Activated T-cell treated with anti-CD3 and anti-CD28 coated beads, Interleukin-2, amount 50 U/mL, for 72 hours (primary cell): ENCODE measurements around the gene CERCAM. TPM values are rescaled to one million over a fixed set of nuclear protein-coding genes. Genes with fewer than 3 reads are reported as not detected.
"Not testable (repeated sequence)": the region's sequence is repeated elsewhere in the genome, so short reads cannot be mapped to it uniquely, and the experiment has no call there.

Source experiments
- ATAC-seq, 2 donors: fragments of 150-1000 bp; cut with Tn5 transposase; replicated peaks in 1 of 2; 2 replicates each; pipeline ENCODE4 v1.10.0; 2021; ENCODE audit warnings: moderate library complexity in 2 of 2, mild to moderate bottlenecking in 1 of 2
- DNase-seq, 2 donors: peaks; one replicate each; pipeline ENCODE4 v3.0.0; 2021 to 2022; ENCODE audit warnings: mixed read lengths in 1 of 2
- H3K27ac Mint-ChIP-seq: one replicate; pipeline ENCODE4 v1.8.0; 2022; ENCODE audit warnings: mild to moderate bottlenecking, moderate library complexity, mixed read lengths
- H3K27me3 Mint-ChIP-seq: one replicate; pipeline ENCODE4 v1.8.0; 2022; ENCODE audit warnings: low read depth, mixed read lengths
- H3K36me3 Mint-ChIP-seq, 2 donors: one replicate each; pipeline ENCODE4 v1.8.0; 2022; ENCODE audit warnings: mixed read lengths in 2 of 2, mild to moderate bottlenecking in 1 of 2; ENCODE audit not compliant: insufficient read depth in 2 of 2
- H3K4me1 Mint-ChIP-seq: one replicate; pipeline ENCODE4 v1.8.0; 2022; ENCODE audit warnings: low read depth, mixed read lengths
- H3K4me3 Mint-ChIP-seq, 2 donors: one replicate each; pipeline ENCODE4 v1.8.0; 2022; ENCODE audit warnings: mild to moderate bottlenecking in 2 of 2, mixed read lengths in 2 of 2, moderate library complexity in 2 of 2
- H3K9me3 Mint-ChIP-seq, 2 donors: one replicate each; pipeline ENCODE4 v1.8.0; 2022; ENCODE audit warnings: mixed read lengths in 2 of 2
- total RNA-seq, 2 donors: library from RNA; stranded (reverse); gene quantifications; one replicate each; pipeline ENCODE4 v1.2.3, GENCODE V29; 2022

The CERCAM gene
- total RNA-seq, 2 donors from 2014 or later = 2.7 to 5.9 TPM

GRCh38 chr9:128434340-128434739 lies 13.7 kb downstream of the CERCAM start:
- Mint-ChIP-seq H3K4me1 (peaks cover 11% of the 10 kb centered on the region), H3K27me3 (no peaks in the 10 kb centered on the region), H3K4me3 (no peak overlapping the region), H3K27ac (no peak overlapping the region), H3K9me3 (no peaks in the 10 kb centered on the region), H3K36me3 (no peaks in the 10 kb centered on the region)
- no peak for DNase-seq
- ATAC-seq = no peak

GRCh38 chr9:128435611-128436010 lies 15.0 kb downstream of the CERCAM start:
- no peak for DNase-seq
- no peak for ATAC-seq
- Mint-ChIP-seq H3K27me3 (no peaks in the 10 kb centered on the region), H3K9me3 (no peaks in the 10 kb centered on the region), H3K27ac (no peak overlapping the region), H3K36me3 (no peaks in the 10 kb centered on the region), H3K4me1 (peaks cover 12% of the 10 kb centered on the region), H3K4me3 (no peak overlapping the region)

- ATAC-seq (peak; percentile 95), DNase-seq (peak; percentile 85 to 88)
- no peak overlapping the region for H3K27ac Mint-ChIP-seq
Measured at GRCh38 chr9:128438343-128439109, 17.9 kb downstream of the CERCAM start.

GRCh38 chr9:128439273-128439672 lies 18.6 kb downstream of the CERCAM start:
- no peaks in the 10 kb centered on the region for H3K27me3 Mint-ChIP-seq
- ATAC-seq (no peak), DNase-seq (no peak)
- peaks cover 12% of the 10 kb centered on the region for H3K4me1 Mint-ChIP-seq
- no peak overlapping the region for H3K27ac Mint-ChIP-seq
- H3K36me3 Mint-ChIP-seq = no peaks in the 10 kb centered on the region
- no peaks in the 10 kb centered on the region for H3K9me3 Mint-ChIP-seq
- H3K4me3 Mint-ChIP-seq = no peak overlapping the region

More at GRCh38 chr9:128438343-128439109, 17.9 kb downstream of the CERCAM start:
- Mint-ChIP-seq H3K4me3 (no peak overlapping the region), H3K36me3 (no peaks in the 10 kb centered on the region), H3K9me3 (no peaks in the 10 kb centered on the region), H3K27me3 (no peaks in the 10 kb centered on the region), H3K4me1 (peaks cover 12% of the 10 kb centered on the region)

GRCh38 chr9:128442150-128442549 lies 21.5 kb downstream of the CERCAM start:
- H3K9me3 Mint-ChIP-seq = no peaks in the 10 kb centered on the region
- DNase-seq = no peak
- peaks cover 12% of the 10 kb centered on the region for H3K4me1 Mint-ChIP-seq
- no peak overlapping the region for H3K27ac Mint-ChIP-seq
- H3K27me3 Mint-ChIP-seq = no peaks in the 10 kb centered on the region
- ATAC-seq = no peak
- no peak overlapping the region for H3K4me3 Mint-ChIP-seq
- H3K36me3 Mint-ChIP-seq = no peaks in the 10 kb centered on the region

- not testable (repeated sequence) for H3K27ac Mint-ChIP-seq, H3K9me3 Mint-ChIP-seq, H3K4me1 Mint-ChIP-seq, ATAC-seq, H3K4me3 Mint-ChIP-seq, H3K36me3 Mint-ChIP-seq, H3K27me3 Mint-ChIP-seq, DNase-seq
Measured at GRCh38 chr9:128446505-128446904, 25.8 kb downstream of the CERCAM start.

- DNase-seq (no peak), ATAC-seq (no peak)
- H3K27me3 Mint-ChIP-seq = no peaks in the 10 kb centered on the region
- no peak overlapping the region for H3K27ac Mint-ChIP-seq
- no peak overlapping the region for H3K4me3 Mint-ChIP-seq
- H3K4me1 Mint-ChIP-seq = no peaks in the 10 kb centered on the region
- H3K36me3 Mint-ChIP-seq = no peaks in the 10 kb centered on the region
- no peaks in the 10 kb centered on the region for H3K9me3 Mint-ChIP-seq
Measured at GRCh38 chr9:128448746-128449145, 28.1 kb downstream of the CERCAM start.

GRCh38 chr9:128454991-128455390 lies 34.3 kb downstream of the CERCAM start:
- H3K9me3 Mint-ChIP-seq = no peaks in the 10 kb centered on the region
- peaks cover 2% of the 10 kb centered on the region in 2 donors for H3K36me3 Mint-ChIP-seq
- no peak for ATAC-seq
- DNase-seq = no peak
- peak overlapping the region; percentile 57 to 84 for H3K4me3 Mint-ChIP-seq
- H3K27me3 Mint-ChIP-seq = no peaks in the 10 kb centered on the region
- peak overlapping the region; percentile 64 for H3K27ac Mint-ChIP-seq
- peaks cover 27% of the 10 kb centered on the region for H3K4me1 Mint-ChIP-seq

- Mint-ChIP-seq H3K27ac (peak within 1 kb of the TSS; percentile 64), H3K4me1 (peaks cover 27% of the 10 kb centered on the region), H3K9me3 (no peaks in the 10 kb centered on the region), H3K36me3 (peaks cover 5 to 6% of the 10 kb centered on the region in 2 donors), H3K4me3 (peak within 1 kb of the TSS; percentile 84 to 88), H3K27me3 (no peaks in the 10 kb centered on the region)
- DNase-seq (peak; percentile 99), ATAC-seq (peak; percentile 88 to 90)
Measured at GRCh38 chr9:128455849-128456612, 35.4 kb downstream of the CERCAM start, which contains the start of gene ODF2. TSS of gene ODF2 (plus strand) at chr9:128456006. CDS start at chr9:128456092, 86 bp downstream.

- peak; percentile 71 to 76 for ATAC-seq
- Mint-ChIP-seq H3K4me3 (peak overlapping the region; percentile 84 to 88), H3K27me3 (no peaks in the 10 kb centered on the region), H3K36me3 (peaks cover 5 to 6% of the 10 kb centered on the region in 2 donors), H3K4me1 (peaks cover 27% of the 10 kb centered on the region), H3K27ac (peak overlapping the region; percentile 62), H3K9me3 (no peaks in the 10 kb centered on the region)
- DNase-seq = peak; percentile 78 to 85
Measured at GRCh38 chr9:128456613-128457061, 36.0 kb downstream of the CERCAM start.

GRCh38 chr9:128457207-128457606 lies 36.5 kb downstream of the CERCAM start:
- H3K27ac Mint-ChIP-seq = no peak overlapping the region

GRCh38 chr9:128459011-128459410 lies 38.4 kb downstream of the CERCAM start:
- Mint-ChIP-seq H3K27ac (no peak overlapping the region), H3K4me3 (no peak overlapping the region), H3K9me3 (no peaks in the 10 kb centered on the region), H3K27me3 (no peaks in the 10 kb centered on the region), H3K36me3 (peaks cover 5 to 6% of the 10 kb centered on the region in 2 donors), H3K4me1 (peaks cover 27% of the 10 kb centered on the region)
- ATAC-seq (no peak), DNase-seq (no peak)

More at GRCh38 chr9:128457207-128457606, 36.5 kb downstream of the CERCAM start:
- Mint-ChIP-seq H3K36me3 (peaks cover 5 to 6% of the 10 kb centered on the region in 2 donors), H3K9me3 (no peaks in the 10 kb centered on the region), H3K27me3 (no peaks in the 10 kb centered on the region), H3K4me3 (peak overlapping the region; percentile 84 to 88), H3K4me1 (peaks cover 27% of the 10 kb centered on the region)
- DNase-seq (peak in 1 of 2 donors; percentile 1), ATAC-seq (no peak)

GRCh38 chr9:128469070-128469469 lies 48.4 kb downstream of the CERCAM start:
- H3K27ac Mint-ChIP-seq = no peak overlapping the region
- H3K27me3 Mint-ChIP-seq = no peaks in the 10 kb centered on the region
- no peak overlapping the region for H3K4me3 Mint-ChIP-seq
- DNase-seq = no peak
- H3K4me1 Mint-ChIP-seq = peaks cover 9% of the 10 kb centered on the region
- ATAC-seq = no peak
- H3K9me3 Mint-ChIP-seq = no peaks in the 10 kb centered on the region
- peaks cover 1 to 10% of the 10 kb centered on the region in 2 donors for H3K36me3 Mint-ChIP-seq
